ENCODE results near the gene PTGES3L. TPM values are rescaled to one million over a fixed set of nuclear protein-coding genes. Genes with fewer than 3 reads are reported as not detected.

The PTGES3L gene
- total and polyA plus RNA-seq, 2 of the 13 experiments (the other 11 are each of a cell fraction or from before 2014, with no cell fraction given) = 1.2 to 2.9 TPM

DNA sequence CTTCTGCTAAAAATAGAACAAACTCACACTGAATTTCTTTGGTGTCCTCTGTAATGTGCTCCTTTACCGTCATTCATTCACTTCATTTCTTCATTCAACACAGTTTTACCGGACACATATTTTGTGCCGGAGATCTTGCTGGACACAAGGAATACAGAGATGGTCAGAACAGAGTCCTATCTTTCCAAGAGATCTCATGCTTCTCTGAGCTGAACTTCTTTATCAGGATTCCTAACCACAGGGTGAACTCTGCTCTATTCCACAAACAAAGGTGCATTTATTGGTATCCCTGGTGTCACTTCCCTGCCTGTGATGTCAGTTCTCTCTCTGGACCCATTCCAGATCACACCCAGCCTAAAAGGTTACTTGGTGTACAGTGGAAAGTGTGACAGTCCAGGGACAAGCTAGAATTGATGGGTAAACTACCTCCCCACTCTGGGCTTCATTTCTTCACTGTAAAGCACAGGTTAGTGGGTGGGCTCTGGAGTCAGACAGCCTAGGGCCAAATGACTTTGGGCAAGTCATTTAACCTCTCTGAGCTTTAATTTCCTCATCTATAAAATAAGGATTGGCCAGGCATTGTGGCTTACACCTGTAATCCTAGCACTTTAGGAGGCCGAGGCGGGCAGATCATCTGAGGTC lies 30.9 kb upstream of the PTGES3L start (continued):
- no peak for TF ChIP-seq ZNF839 (CRISPR knock-in tag; IDR thresholded peaks at IDR 0.05; ENCODE audit: borderline replicate concordance)
- peak; percentile 59; the same call in 1 of the 2 replicates for TF ChIP-seq NFKBIZ (CRISPR knock-in tag; IDR thresholded peaks at IDR 0.05)
- TF ChIP-seq ZNF460 (CRISPR knock-in tag; IDR thresholded peaks at IDR 0.05; ENCODE audit: borderline replicate concordance) = no peak; the same call in 1 of the 2 replicates
- no peak for TF ChIP-seq RFX3 (CRISPR knock-in tag; IDR thresholded peaks at IDR 0.05)
- no peak for TF ChIP-seq PHB2 (IDR thresholded peaks at IDR 0.05; ENCODE audit: partially characterized antibody)
- no peak for TF ChIP-seq MYC (CRISPR knock-in tag; IDR thresholded peaks at IDR 0.05; ENCODE audit: borderline replicate concordance)
- TF ChIP-seq KDM6A (CRISPR knock-in tag; IDR thresholded peaks at IDR 0.05; ENCODE audit: low read depth) = peak; percentile 79; the same call in 1 of the 2 replicates
- peak; percentile 79 for TF ChIP-seq PHF5A (CRISPR knock-in tag; IDR thresholded peaks at IDR 0.05; ENCODE audit: low read depth, unreplicated experiment)
- TF ChIP-seq RFXANK (CRISPR knock-in tag; IDR thresholded peaks at IDR 0.05) = peak; percentile 88
- TF ChIP-seq, protein P1, sequence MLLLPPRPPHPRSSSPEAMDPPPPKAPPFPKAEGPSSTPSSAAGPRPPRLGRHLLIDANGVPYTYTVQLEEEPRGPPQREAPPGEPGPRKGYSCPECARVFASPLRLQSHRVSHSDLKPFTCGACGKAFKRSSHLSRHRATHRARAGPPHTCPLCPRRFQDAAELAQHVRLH (CRISPR knock-in tag; IDR thresholded peaks at IDR 0.05; ENCODE audit: borderline replicate concordance, low read depth) = no peak
- TF ChIP-seq TP53 (CRISPR knock-in tag; conservative IDR thresholded peaks at IDR 0.05) = no peak
- no peak for TF ChIP-seq ZNF709 (CRISPR knock-in tag; IDR thresholded peaks at IDR 0.05)
- TF ChIP-seq, protein P2, sequence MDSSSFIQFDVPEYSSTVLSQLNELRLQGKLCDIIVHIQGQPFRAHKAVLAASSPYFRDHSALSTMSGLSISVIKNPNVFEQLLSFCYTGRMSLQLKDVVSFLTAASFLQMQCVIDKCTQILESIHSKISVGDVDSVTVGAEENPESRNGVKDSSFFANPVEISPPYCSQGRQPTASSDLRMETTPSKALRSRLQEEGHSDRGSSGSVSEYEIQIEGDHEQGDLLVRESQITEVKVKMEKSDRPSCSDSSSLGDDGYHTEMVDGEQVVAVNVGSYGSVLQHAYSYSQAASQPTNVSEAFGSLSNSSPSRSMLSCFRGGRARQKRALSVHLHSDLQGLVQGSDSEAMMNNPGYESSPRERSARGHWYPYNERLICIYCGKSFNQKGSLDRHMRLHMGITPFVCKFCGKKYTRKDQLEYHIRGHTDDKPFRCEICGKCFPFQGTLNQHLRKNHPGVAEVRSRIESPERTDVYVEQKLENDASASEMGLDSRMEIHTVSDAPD (CRISPR knock-in tag; IDR thresholded peaks at IDR 0.05) = 0 out of 2 replicates have a peak, but pooled peaks have one; percentile 55
- TF ChIP-seq, protein P3, sequence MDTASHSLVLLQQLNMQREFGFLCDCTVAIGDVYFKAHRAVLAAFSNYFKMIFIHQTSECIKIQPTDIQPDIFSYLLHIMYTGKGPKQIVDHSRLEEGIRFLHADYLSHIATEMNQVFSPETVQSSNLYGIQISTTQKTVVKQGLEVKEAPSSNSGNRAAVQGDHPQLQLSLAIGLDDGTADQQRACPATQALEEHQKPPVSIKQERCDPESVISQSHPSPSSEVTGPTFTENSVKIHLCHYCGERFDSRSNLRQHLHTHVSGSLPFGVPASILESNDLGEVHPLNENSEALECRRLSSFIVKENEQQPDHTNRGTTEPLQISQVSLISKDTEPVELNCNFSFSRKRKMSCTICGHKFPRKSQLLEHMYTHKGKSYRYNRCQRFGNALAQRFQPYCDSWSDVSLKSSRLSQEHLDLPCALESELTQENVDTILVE (CRISPR knock-in tag; IDR thresholded peaks at IDR 0.05) = peak; percentile 82; the same call in 1 of the 2 replicates
- no peak for TF ChIP-seq HNRNPL (IDR thresholded peaks at IDR 0.05; ENCODE audit: low read depth, low read length)
- TF ChIP-seq MYNN (CRISPR knock-in tag; IDR thresholded peaks at IDR 0.05; ENCODE audit: low read depth) = no peak
- no peak for TF ChIP-seq ZNF781 (CRISPR knock-in tag; IDR thresholded peaks at IDR 0.05; ENCODE audit: borderline replicate concordance, not compliant biosample characterization)
- TF ChIP-seq PAWR (CRISPR knock-in tag; IDR thresholded peaks at IDR 0.05; ENCODE audit: borderline replicate concordance) = no peak
- TF ChIP-seq ZSCAN30 (CRISPR knock-in tag; IDR thresholded peaks at IDR 0.05) = no peak
- TF ChIP-seq, protein P4, sequence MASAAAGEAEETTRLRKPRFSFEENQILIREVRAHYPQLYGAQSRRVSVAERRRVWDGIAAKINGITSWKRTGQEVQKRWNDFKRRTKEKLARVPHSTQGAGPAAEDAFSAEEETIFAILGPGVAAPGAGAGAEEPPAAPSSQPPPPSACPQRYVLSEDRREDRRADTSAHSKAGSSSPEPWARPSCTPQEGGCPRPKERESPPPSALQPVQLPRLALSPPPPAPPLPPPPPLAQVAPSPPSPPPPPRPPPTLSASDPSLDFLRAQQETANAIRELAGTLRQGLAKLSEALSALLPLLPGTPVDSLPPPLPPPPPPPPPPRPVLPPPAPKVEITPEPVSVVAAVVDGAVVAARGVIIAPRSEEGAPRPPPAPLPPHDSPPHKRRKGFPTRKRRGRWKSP (CRISPR knock-in tag; IDR thresholded peaks at IDR 0.05) = no peak
- no peak for TF ChIP-seq SRY (CRISPR knock-in tag; IDR thresholded peaks at IDR 0.05)
- TF ChIP-seq NBN (conservative IDR thresholded peaks at IDR 0.05) = no peak
- no peak for TF ChIP-seq HNRNPK (IDR thresholded peaks at IDR 0.05; ENCODE audit: low read depth, low read length, poor library complexity, severe bottlenecking)
- no peak for TF ChIP-seq MATR3 (CRISPR knock-in tag; IDR thresholded peaks at IDR 0.05)
- TF ChIP-seq RFXAP (CRISPR knock-in tag; IDR thresholded peaks at IDR 0.05; ENCODE audit: borderline replicate concordance) = no peak; the same call in 1 of the 2 replicates
- TF ChIP-seq, protein P5, sequence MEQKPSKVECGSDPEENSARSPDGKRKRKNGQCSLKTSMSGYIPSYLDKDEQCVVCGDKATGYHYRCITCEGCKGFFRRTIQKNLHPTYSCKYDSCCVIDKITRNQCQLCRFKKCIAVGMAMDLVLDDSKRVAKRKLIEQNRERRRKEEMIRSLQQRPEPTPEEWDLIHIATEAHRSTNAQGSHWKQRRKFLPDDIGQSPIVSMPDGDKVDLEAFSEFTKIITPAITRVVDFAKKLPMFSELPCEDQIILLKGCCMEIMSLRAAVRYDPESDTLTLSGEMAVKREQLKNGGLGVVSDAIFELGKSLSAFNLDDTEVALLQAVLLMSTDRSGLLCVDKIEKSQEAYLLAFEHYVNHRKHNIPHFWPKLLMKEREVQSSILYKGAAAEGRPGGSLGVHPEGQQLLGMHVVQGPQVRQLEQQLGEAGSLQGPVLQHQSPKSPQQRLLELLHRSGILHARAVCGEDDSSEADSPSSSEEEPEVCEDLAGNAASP (CRISPR knock-in tag; IDR thresholded peaks at IDR 0.05; ENCODE audit: borderline replicate concordance) = peak; percentile 79; the same call in 1 of the 2 replicates

Measured in HepG2 (cell line).